ENCODE data around the gene TERC.

TERC gene

GRCh38 chr3:169764882-169765612, at the start of gene TERC:
TERC (minus strand) TSS chr3:169765060.
- no peak for DNase-seq (ENCODE audit: low read depth, low spot score)
- H3K27ac ChIP-seq = peak within 1 kb of the TSS; percentile 91

- no peak overlapping the region for H3K27ac ChIP-seq
- DNase-seq (ENCODE audit: low read depth, low spot score) = no peak
Measured at GRCh38 chr3:169813757-169814517, 49.1 kb upstream of the TERC start.

GRCh38 chr3:169813278-169813677, 48.4 kb upstream of the TERC start:
- no peak for DNase-seq (ENCODE audit: low read depth, low spot score)
- no peak overlapping the region for H3K27ac ChIP-seq

- no peak for DNase-seq (ENCODE audit: low read depth, low spot score)
- H3K27ac ChIP-seq = no peak within 1 kb of the TSS
Measured at GRCh38 chr3:169812332-169813235, 47.7 kb upstream of the TERC start, which contains the start of the genes LRRC34 and LRRIQ4. LRRC34 (minus strand) TSS chr3:169812904; CDS start chr3:169812548, 356 bp downstream. LRRIQ4 (plus strand) TSS chr3:169812870; CDS start chr3:169821922, 9,052 bp downstream.

GRCh38 chr3:169811631-169812331, 46.9 kb upstream of the TERC start:
- no peak for DNase-seq (ENCODE audit: low read depth, low spot score)
- H3K27ac ChIP-seq = no peak overlapping the region

GRCh38 chr3:169809230-169809795, 44.5 kb upstream of the TERC start:
- no peak overlapping the region for H3K27ac ChIP-seq
- DNase-seq (ENCODE audit: low read depth, low spot score) = no peak

GRCh38 chr3:169804681-169805080, 39.8 kb upstream of the TERC start:
- H3K27ac ChIP-seq = no peak overlapping the region
- DNase-seq (ENCODE audit: low read depth, low spot score) = no peak

- H3K27ac ChIP-seq = no peak overlapping the region
- DNase-seq (ENCODE audit: low read depth, low spot score) = no peak
Measured at GRCh38 chr3:169792359-169792758, 27.5 kb upstream of the TERC start.

- no peak overlapping the region for H3K27ac ChIP-seq
- DNase-seq (ENCODE audit: low read depth, low spot score) = no peak
Measured at GRCh38 chr3:169790687-169791429, 26.0 kb upstream of the TERC start.

- no peak overlapping the region for H3K27ac ChIP-seq
- DNase-seq (ENCODE audit: low read depth, low spot score) = no peak
Measured at GRCh38 chr3:169790219-169790618, 25.4 kb upstream of the TERC start.

- H3K27ac ChIP-seq = no peak overlapping the region
- no peak for DNase-seq (ENCODE audit: low read depth, low spot score)
Measured at GRCh38 chr3:169787791-169788190, 22.9 kb upstream of the TERC start.

GRCh38 chr3:169787120-169787519, 22.3 kb upstream of the TERC start:
- H3K27ac ChIP-seq = no peak overlapping the region
- no peak for DNase-seq (ENCODE audit: low read depth, low spot score)

GRCh38 chr3:169781209-169781855, 16.5 kb upstream of the TERC start:
- no peak for DNase-seq (ENCODE audit: low read depth, low spot score)
- H3K27ac ChIP-seq = no peak overlapping the region

GRCh38 chr3:169780742-169781141, 15.9 kb upstream of the TERC start:
- H3K27ac ChIP-seq = no peak overlapping the region
- DNase-seq (ENCODE audit: low read depth, low spot score) = no peak

GRCh38 chr3:169777822-169778221, 13.0 kb upstream of the TERC start:
- no peak for DNase-seq (ENCODE audit: low read depth, low spot score)
- H3K27ac ChIP-seq = no peak overlapping the region

GRCh38 chr3:169774186-169774585, 9.3 kb upstream of the TERC start:
- peak overlapping the region; percentile 97 for H3K27ac ChIP-seq
- no peak for DNase-seq (ENCODE audit: low read depth, low spot score)

GRCh38 chr3:169772897-169773816, 8.3 kb upstream of the TERC start, which contains the start of gene MYNN:
MYNN (plus strand) TSS chr3:169773396; CDS start chr3:169774296, 900 bp downstream.
- DNase-seq (ENCODE audit: low read depth, low spot score) = no peak
- peak within 1 kb of the TSS; percentile 97 for H3K27ac ChIP-seq

Measured in epithelial cell of prostate (primary cell).